HEK293 (cell line): ENCODE measurements around the gene HBA1.
A peak's percentile ranks its signal among the peaks of the same experiment; 100 is the strongest.

ENCODE experiments used
- CTCF ChIP-seq: fragments of 450-650 bp; formaldehyde crosslinking; IDR thresholded peaks from 2 replicates; pipeline ENCODE4 v1.5.1; 2016; ENCODE audit warnings: missing biosample characterization, missing genetic modification characterization
- GLI4 ChIP-seq: fragments of 450-650 bp; formaldehyde crosslinking; IDR thresholded peaks from 2 replicates; pipeline ENCODE4 v1.5.1; 2016; ENCODE audit warnings: missing biosample characterization, missing genetic modification characterization
- KLF10 ChIP-seq: fragments of 450-650 bp; IDR thresholded peaks from 2 replicates; pipeline ENCODE4 v1.5.1; 2018; ENCODE audit warnings: missing biosample characterization, mild to moderate bottlenecking, missing genetic modification characterization
- MYNN ChIP-seq: fragments of 450-650 bp; formaldehyde crosslinking; IDR thresholded peaks from 2 replicates; pipeline ENCODE4 v1.5.1; 2016; ENCODE audit warnings: missing biosample characterization, missing genetic modification characterization, borderline replicate concordance
- SCRT1 ChIP-seq: fragments of 450-650 bp; formaldehyde crosslinking; IDR thresholded peaks from 2 replicates; pipeline ENCODE4 v1.5.1; 2016; ENCODE audit warnings: missing biosample characterization, missing genetic modification characterization, borderline replicate concordance
- SETDB1 ChIP-seq: IDR thresholded peaks from one replicate; pipeline ENCODE4 v1.6.1; 2017; ENCODE audit warnings: mild to moderate bottlenecking, low read length, moderate library complexity, mixed read lengths; ENCODE audit not compliant: insufficient read length
- SP2 ChIP-seq: fragments of 450-650 bp; formaldehyde crosslinking; IDR thresholded peaks from 2 replicates; pipeline ENCODE4 v1.5.1; 2016; ENCODE audit warnings: missing biosample characterization, missing genetic modification characterization
- ZBTB10 ChIP-seq: fragments of 450-650 bp; formaldehyde crosslinking; IDR thresholded peaks from 2 replicates; pipeline ENCODE4 v1.5.1; 2016; ENCODE audit warnings: missing biosample characterization, missing genetic modification characterization
- ZBTB44 ChIP-seq: fragments of 450-650 bp; IDR thresholded peaks from 2 replicates; pipeline ENCODE4 v1.5.1; 2018; ENCODE audit warnings: missing biosample characterization, mild to moderate bottlenecking, missing genetic modification characterization
- ZBTB6 ChIP-seq: fragments of 450-650 bp; formaldehyde crosslinking; IDR thresholded peaks from 2 replicates; pipeline ENCODE4 v1.5.1; 2017; ENCODE audit warnings: missing biosample characterization, missing genetic modification characterization
- ZFP69B ChIP-seq: fragments of 450-650 bp; formaldehyde crosslinking; IDR thresholded peaks from 2 replicates; pipeline ENCODE4 v1.5.1; 2016; ENCODE audit warnings: missing biosample characterization, missing genetic modification characterization
- ZNF114 ChIP-seq: fragments of 450-650 bp; formaldehyde crosslinking; IDR thresholded peaks from 2 replicates; pipeline ENCODE4 v1.5.0; 2017; ENCODE audit warnings: missing biosample characterization, missing genetic modification characterization
- ZNF169 ChIP-seq: fragments of 450-650 bp; formaldehyde crosslinking; IDR thresholded peaks from 2 replicates; pipeline ENCODE4 v1.5.1; 2016; ENCODE audit warnings: missing biosample characterization, missing genetic modification characterization
- ZNF214 ChIP-seq: fragments of 450-650 bp; formaldehyde crosslinking; IDR thresholded peaks from 2 replicates; pipeline ENCODE4 v1.5.1; 2017; ENCODE audit warnings: missing biosample characterization, mild to moderate bottlenecking, missing genetic modification characterization, borderline replicate concordance
- ZNF239 ChIP-seq: fragments of 450-650 bp; formaldehyde crosslinking; IDR thresholded peaks from 2 replicates; pipeline ENCODE4 v1.5.1; 2016; ENCODE audit warnings: missing biosample characterization, missing genetic modification characterization
- ZNF292 ChIP-seq: fragments of 450-650 bp; formaldehyde crosslinking; IDR thresholded peaks from 2 replicates; pipeline ENCODE4 v1.5.1; 2016; ENCODE audit warnings: low read depth, missing biosample characterization, missing genetic modification characterization, borderline replicate concordance
- ZNF362 ChIP-seq: fragments of 450-650 bp; formaldehyde crosslinking; IDR thresholded peaks from 2 replicates; pipeline ENCODE4 v1.5.1; 2016; ENCODE audit warnings: missing biosample characterization, missing genetic modification characterization
- ZNF394 ChIP-seq: fragments of 450-650 bp; formaldehyde crosslinking; IDR thresholded peaks from 2 replicates; pipeline ENCODE4 v1.5.1; 2016; ENCODE audit warnings: missing biosample characterization, missing genetic modification characterization, mild to moderate bottlenecking, moderate library complexity, borderline replicate concordance
- ZNF514 ChIP-seq: fragments of 450-650 bp; formaldehyde crosslinking; IDR thresholded peaks from 2 replicates; pipeline ENCODE4 v1.5.1; 2016; ENCODE audit warnings: missing biosample characterization, missing genetic modification characterization
- ZNF544 ChIP-seq: fragments of 450-650 bp; formaldehyde crosslinking; IDR thresholded peaks from 2 replicates; pipeline ENCODE4 v1.5.0; 2017; ENCODE audit warnings: missing biosample characterization, missing genetic modification characterization
- ZNF624 ChIP-seq: fragments of 450-650 bp; formaldehyde crosslinking; IDR thresholded peaks from 2 replicates; pipeline ENCODE4 v1.5.1; 2017; ENCODE audit warnings: missing biosample characterization, missing genetic modification characterization
- ZNF639 ChIP-seq: fragments of 450-650 bp; formaldehyde crosslinking; IDR thresholded peaks from 2 replicates; pipeline ENCODE4 v1.5.1; 2016; ENCODE audit warnings: missing biosample characterization, missing genetic modification characterization
- ZNF768 ChIP-seq: fragments of 450-650 bp; formaldehyde crosslinking; IDR thresholded peaks from 2 replicates; pipeline ENCODE4 v1.5.1; 2018; ENCODE audit warnings: missing biosample characterization, mild to moderate bottlenecking, missing genetic modification characterization
- ZNF830 ChIP-seq: fragments of 450-650 bp; IDR thresholded peaks from 2 replicates; pipeline ENCODE4 v1.5.0; 2018; ENCODE audit warnings: missing biosample characterization, missing genetic modification characterization, low read depth, mild to moderate bottlenecking, moderate library complexity
- ZSCAN16 ChIP-seq: fragments of 450-650 bp; formaldehyde crosslinking; IDR thresholded peaks from 2 replicates; pipeline ENCODE4 v1.5.1; 2016; ENCODE audit warnings: missing biosample characterization, missing genetic modification characterization
- ZSCAN18 ChIP-seq: fragments of 450-650 bp; formaldehyde crosslinking; IDR thresholded peaks from 2 replicates; pipeline ENCODE4 v1.5.1; 2016; ENCODE audit warnings: missing biosample characterization, missing genetic modification characterization
- ZSCAN23 ChIP-seq: fragments of 450-650 bp; formaldehyde crosslinking; IDR thresholded peaks from 2 replicates; pipeline ENCODE4 v1.5.1; 2016; ENCODE audit warnings: missing biosample characterization, missing genetic modification characterization

The HBA1 gene

GRCh38 chr16:154217-155030 is 22.1 kb upstream of the HBA1 start (continued):
- TF ChIP-seq ZBTB10 (tag by site-specific recombination) (0 out of 2 replicates have a peak, but pooled peaks have one; percentile 30), ZNF639 (no peak), MYNN (tag by site-specific recombination) (no peak), ZNF830 (tag by site-specific recombination) (no peak), SETDB1 (no peak), ZNF362 (tag by site-specific recombination) (no peak), CTCF (tag by site-specific recombination) (0 out of 2 replicates have a peak, but pooled peaks have one; percentile 14), KLF10 (tag by site-specific recombination) (no peak; the same call in 1 of the 2 replicates), SCRT1 (no peak), ZNF214 (tag by site-specific recombination) (no peak), GLI4 (tag by site-specific recombination) (0 out of 2 replicates have a peak, but pooled peaks have one; percentile 38), ZNF169 (tag by site-specific recombination) (no peak), ZNF624 (tag by site-specific recombination) (no peak), ZNF114 (no peak), ZFP69B (tag by site-specific recombination) (no peak), ZNF292 (tag by site-specific recombination) (no peak), ZNF544 (no peak), ZNF394 (tag by site-specific recombination) (no peak), ZSCAN16 (no peak), ZNF768 (tag by site-specific recombination) (no peak), SP2 (tag by site-specific recombination) (peak; percentile 73), ZNF514 (tag by site-specific recombination) (no peak), ZSCAN23 (no peak), ZSCAN18 (no peak), ZNF239 (tag by site-specific recombination) (no peak), ZBTB44 (tag by site-specific recombination) (no peak), ZBTB6 (tag by site-specific recombination) (no peak)
